IMR-90 (cell line): ENCODE measurements around the gene SLC38A6. TPM values are rescaled to one million over a fixed set of nuclear protein-coding genes. Genes with fewer than 3 reads are reported as not detected.

Experiments
- ATAC-seq: fragments of 200-7000 bp; cut with Tn5 transposase; 2 replicates; pipeline ENCODE4 v1.9.1; 2020; ENCODE audit warnings: low read depth, mild to moderate bottlenecking, moderate library complexity
- BruUV-seq: library from RNA; stranded (reverse); fragments of 400-500 nt; replicated peaks from 2 replicates; lab custom pipeline; 2021; lab: Mats Ljungman, UMichigan
- CTCF ChIA-PET: fragments of 300-600 bp; formaldehyde crosslinking; extraction: SDS; loops from one replicate; lab custom pipeline; 2021; ENCODE audit warnings: antibody characterized with exemption; lab: Yijun Ruan, JAX
- POLR2A ChIA-PET: fragments of 300-600 bp; sonication (Branson Sonifier 250); formaldehyde crosslinking; loops from one replicate; lab custom pipeline; 2022; ENCODE audit warnings: antibody characterized with exemption; ENCODE audit not compliant: unreplicated experiment; lab: Charles Lee
- DNase-seq: peaks from one replicate; pipeline ENCODE4 v3.0.0; 2013
- H2AFZ ChIP-seq: replicated peaks from 2 replicates; pipeline ENCODE3; 2013; ENCODE audit warnings: low read length, mild to moderate bottlenecking; ENCODE audit not compliant: poor library complexity
- H2AK5ac ChIP-seq: 2 replicates; pipeline ENCODE4 v1.6.1; 2013; ENCODE audit warnings: low read depth, low read length, inconsistent platforms
- H2AK9ac ChIP-seq: replicated peaks from 2 replicates; pipeline ENCODE3; 2013; ENCODE audit warnings: mild to moderate bottlenecking, low read depth, low read length, moderate library complexity; ENCODE audit not compliant: poor library complexity
- H2BK120ac ChIP-seq: 2 replicates; pipeline ENCODE4 v1.6.1; 2013; ENCODE audit warnings: low read depth, low read length, inconsistent platforms
- H2BK15ac ChIP-seq: 3 replicates; pipeline ENCODE4 v1.6.1; 2013; ENCODE audit warnings: low read depth, low read length, inconsistent platforms
- H2BK20ac ChIP-seq: 2 replicates; pipeline ENCODE4 v1.6.1; 2013; ENCODE audit warnings: low read depth, mild to moderate bottlenecking, inconsistent platforms, low read length, moderate library complexity
- H2BK5ac ChIP-seq: 2 replicates; pipeline ENCODE4 v1.6.1; 2013; ENCODE audit warnings: mild to moderate bottlenecking, low read depth, low read length, inconsistent platforms; ENCODE audit not compliant: poor library complexity, severe bottlenecking
- H3K14ac ChIP-seq: replicated peaks from 2 replicates; pipeline ENCODE4 v1.6.1; 2013; ENCODE audit warnings: low read depth, low read length, inconsistent platforms
- H3K18ac ChIP-seq: 2 replicates; pipeline ENCODE4 v1.6.1; 2013; ENCODE audit warnings: low read depth, low read length, control low read depth
- H3K23ac ChIP-seq: 2 replicates; pipeline ENCODE4 v1.6.1; 2013; ENCODE audit warnings: low read depth, low read length, inconsistent platforms
- H3K27ac ChIP-seq: 2 replicates; pipeline ENCODE4 v1.5.1; 2013; ENCODE audit warnings: mild to moderate bottlenecking, control low read depth, low read length; ENCODE audit not compliant: insufficient read depth
- H3K27me3 ChIP-seq: 2 replicates; pipeline ENCODE4 v1.6.1; 2013; ENCODE audit warnings: low read length; ENCODE audit not compliant: control insufficient read depth, insufficient read depth
- H3K36me3 ChIP-seq: 2 replicates; pipeline ENCODE4 v1.6.1; 2013; ENCODE audit warnings: low read length, mixed read lengths; ENCODE audit not compliant: control insufficient read depth, insufficient read depth
- H3K4ac ChIP-seq: 2 replicates; pipeline ENCODE4 v1.6.1; 2013; ENCODE audit warnings: low read depth, low read length, inconsistent platforms
- H3K4me1 ChIP-seq: 2 replicates; pipeline ENCODE4 v1.6.1; 2013; ENCODE audit warnings: low read length, mixed read lengths; ENCODE audit not compliant: control insufficient read depth, insufficient read depth
- H3K4me2 ChIP-seq: 2 replicates; pipeline ENCODE4 v1.6.1; 2013; ENCODE audit warnings: low read depth, mild to moderate bottlenecking, control low read depth, low read length, moderate library complexity
- H3K4me3 ChIP-seq: 2 replicates; pipeline ENCODE4 v1.5.1; 2013; ENCODE audit warnings: low read depth, mild to moderate bottlenecking, control low read depth, low read length, moderate library complexity; ENCODE audit not compliant: insufficient read depth
- H3K56ac ChIP-seq: 2 replicates; pipeline ENCODE4 v1.6.1; 2013; ENCODE audit warnings: low read length, inconsistent platforms; ENCODE audit not compliant: insufficient read depth; ENCODE audit errors: extremely low read depth
- H3K79me1 ChIP-seq, 2 experiments: 2 replicates each; pipeline ENCODE4 v1.6.1; 2013; ENCODE audit warnings: low read length in 2 of 2, inconsistent platforms in 1 of 2, low read depth in 1 of 2
- H3K9ac ChIP-seq: 2 replicates; pipeline ENCODE4 v1.6.1; 2013; ENCODE audit warnings: low read depth, low read length, control low read depth
- H3K9me1 ChIP-seq: 2 replicates; pipeline ENCODE4 v1.6.1; 2013; ENCODE audit warnings: low read length, inconsistent platforms; ENCODE audit not compliant: insufficient read depth
- H3K9me3 ChIP-seq: 2 replicates; pipeline ENCODE4 v1.6.1; 2013; ENCODE audit warnings: low read length; ENCODE audit not compliant: control insufficient read depth, insufficient read depth
- H4K20me1 ChIP-seq: 2 replicates; pipeline ENCODE4 v1.6.1; 2013; ENCODE audit warnings: low read length, inconsistent platforms; ENCODE audit not compliant: insufficient read depth
- H4K5ac ChIP-seq: 2 replicates; pipeline ENCODE4 v1.6.1; 2013; ENCODE audit warnings: mild to moderate bottlenecking, low read depth, low read length, control low read depth
- H4K8ac ChIP-seq, 2 experiments: 2 replicates each; pipeline ENCODE4 v1.6.1; 2013; ENCODE audit warnings: low read depth in 2 of 2, low read length in 2 of 2, control low read depth in 1 of 2, inconsistent platforms in 1 of 2
- H4K91ac ChIP-seq: 2 replicates; pipeline ENCODE4 v1.6.1; 2013; ENCODE audit warnings: low read depth, low read length, inconsistent platforms; ENCODE audit not compliant: insufficient read depth
- MAFK ChIP-seq: IDR thresholded peaks from 2 replicates; pipeline ENCODE4 v1.6.1; 2012; ENCODE audit warnings: low read depth, low read length, improper control_type of control experiment
- NFE2L2 ChIP-seq: fragments of 150-350 bp; IDR thresholded peaks from 2 replicates; pipeline ENCODE4 v1.6.1; 2016; ENCODE audit warnings: low read depth, mild to moderate bottlenecking, low read length
- RFX5 ChIP-seq: IDR thresholded peaks from 2 replicates; pipeline ENCODE4 v1.8.0; 2012; ENCODE audit warnings: low read depth, mild to moderate bottlenecking, low read length, moderate library complexity
- WGBS, 2 experiments: methylation state at CpG; one replicate each; pipeline versions ENCODE4 v1.1.5 to v1.1.7; 2013; ENCODE audit warnings: missing lambda C conversion rate in 2 of 2; ENCODE audit not compliant: insufficient read length in 1 of 2; ENCODE audit errors: extremely low coverage in 2 of 2; 5-methylcytosine and 5-hydroxymethylcytosine counted together
- dilution Hi-C: fragments of 300-500 bp; cut with HindIII; formaldehyde crosslinking; loops from one replicate; pipeline ENCODE4 v1.14.3; 2018; ENCODE audit warnings: low sequenced_read_pairs; ENCODE audit not compliant: unreplicated experiment
- in situ Hi-C: fragments of 300-500 bp; cut with MboI; formaldehyde crosslinking; loops from 3 replicates; pipeline ENCODE4 v1.14.3; 2019; ENCODE audit warnings: low sequenced_read_pairs, inconsistent platforms, mixed read lengths
- intact Hi-C: fragments of 100-400 bp; cut with micrococcal nuclease; formaldehyde crosslinking; loops from 2 replicates; pipeline ENCODE4 v1.10.0; 2022
- polyA plus RNA-seq, 3 experiments: library from polyadenylated mRNA; depleted of rRNA; stranded (reverse); fragments of >200 nt; gene quantifications; 2 replicates each; pipeline ENCODE4 v1.2.3, GENCODE V29; 2012; ENCODE audit warnings: low replicate concordance in 1 of 3
- total RNA-seq: library from RNA; depleted of rRNA; stranded (reverse); fragments of >200 nt; gene quantifications from 2 replicates; pipeline ENCODE4 v1.2.3, GENCODE V29; 2012

SLC38A6 gene
- total and polyA plus RNA-seq, 2 of the 4 experiments (the other 2 are of a cell fraction), result 15.5 to 18.3 TPM

- dilution Hi-C loops (no loop called here), in situ Hi-C loops (no loop called here), intact Hi-C loops (no loop called here)
- no peak overlapping the region for H4K91ac ChIP-seq
- H3K4ac ChIP-seq, result peak overlapping the region; percentile 21; the same call in 1 of the 2 replicates
- CTCF ChIA-PET, result no interaction called here
- no TSS peak for BruUV-seq
- no peaks in the 10 kb centered on the region for H3K36me3 ChIP-seq
- ATAC-seq (no peak), DNase-seq (no peak)
- WGBS, 2 experiments, result no CpG with 5 or more reads among the region's 2 CpGs
- H2BK5ac ChIP-seq, result peak overlapping the region; percentile 92
- H3K79me1 ChIP-seq, result peaks cover 15 to 38% of the 10 kb centered on the region in 2 experiments
- no peak overlapping the region for H3K4me3 ChIP-seq
- peaks cover 10% of the 10 kb centered on the region for H3K4me1 ChIP-seq
- H2AK9ac ChIP-seq, result no peak overlapping the region
- H2AK5ac ChIP-seq, result no peak overlapping the region
- no peak overlapping the region for H3K9ac ChIP-seq
- no peaks in the 10 kb centered on the region; the same call in 1 of the 2 replicates for H4K20me1 ChIP-seq
- H3K27me3 ChIP-seq, result no peaks in the 10 kb centered on the region
- H2BK120ac ChIP-seq, result peak overlapping the region; percentile 6; the same call in 1 of the 2 replicates
- H3K4me2 ChIP-seq, result no peak overlapping the region
- no peak for TF ChIP-seq NFE2L2
- TF ChIP-seq RFX5, result no peak
- TF ChIP-seq MAFK, result no peak
- H3K27ac ChIP-seq, result no peak overlapping the region; the same call in 1 of the 2 replicates
- H4K5ac ChIP-seq, result no peak overlapping the region; the same call in 1 of the 2 replicates
- H2AFZ ChIP-seq, result no peak overlapping the region
- H3K18ac ChIP-seq, result peak overlapping the region; percentile 25; the same call in 1 of the 2 replicates
- no peak overlapping the region for H3K56ac ChIP-seq
- H2BK20ac ChIP-seq, result no peak overlapping the region
- H4K8ac ChIP-seq, result no peak overlapping the region
- peaks cover 7% of the 10 kb centered on the region for H3K9me3 ChIP-seq
- POLR2A ChIA-PET, result no interaction called here
- H3K14ac ChIP-seq, result no peak overlapping the region
- no peaks in the 10 kb centered on the region for H3K9me1 ChIP-seq
- H2BK15ac ChIP-seq, result no peak overlapping the region
- 0 out of 2 replicates have a peak overlapping the region, but pooled peaks have one; percentile 13 for H3K23ac ChIP-seq
Observed at GRCh38 chr14:60963761-60964160, 17.3 kb upstream of the SLC38A6 start.
